ENCODE measurements around the gene UPP1. TPM values are rescaled to one million over a fixed set of nuclear protein-coding genes. Genes with fewer than 3 reads are reported as not detected.

Gene UPP1
- total and polyA plus RNA-seq, 9 donors = 5.4 to 13.5 (median 7.1) TPM

DNA sequence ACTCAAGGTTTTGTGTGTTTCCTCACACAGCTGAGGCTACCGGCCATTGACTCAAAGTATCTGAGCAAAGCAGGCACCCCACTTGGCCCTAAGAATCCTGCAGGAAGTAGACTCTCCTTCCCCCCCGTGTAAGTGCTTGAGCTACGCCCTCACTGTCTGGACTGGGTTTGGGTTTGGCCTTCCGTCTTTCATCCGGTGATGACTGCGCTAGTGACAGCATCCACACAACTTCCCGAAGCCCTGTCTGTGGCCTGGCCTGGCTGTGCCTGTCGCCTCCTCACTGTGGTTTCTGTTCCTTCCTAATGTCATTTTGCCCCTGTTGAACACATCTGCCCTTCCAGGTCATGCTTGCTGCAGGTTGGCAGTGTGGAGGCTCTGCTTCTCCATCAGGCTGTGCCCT, 39.2 kb upstream of the UPP1 start:
- intact Hi-C loops (cut with DNase I) = no loop called here
- H3K27ac ChIP-seq = no peak overlapping the region
- H3K4me3 ChIP-seq = no peak overlapping the region
- TF ChIP-seq POLR2A (IDR thresholded peaks at IDR 0.05) = no peak
- TF ChIP-seq EP300 (IDR thresholded peaks at IDR 0.05) = no peak
- TF ChIP-seq, protein P1, sequence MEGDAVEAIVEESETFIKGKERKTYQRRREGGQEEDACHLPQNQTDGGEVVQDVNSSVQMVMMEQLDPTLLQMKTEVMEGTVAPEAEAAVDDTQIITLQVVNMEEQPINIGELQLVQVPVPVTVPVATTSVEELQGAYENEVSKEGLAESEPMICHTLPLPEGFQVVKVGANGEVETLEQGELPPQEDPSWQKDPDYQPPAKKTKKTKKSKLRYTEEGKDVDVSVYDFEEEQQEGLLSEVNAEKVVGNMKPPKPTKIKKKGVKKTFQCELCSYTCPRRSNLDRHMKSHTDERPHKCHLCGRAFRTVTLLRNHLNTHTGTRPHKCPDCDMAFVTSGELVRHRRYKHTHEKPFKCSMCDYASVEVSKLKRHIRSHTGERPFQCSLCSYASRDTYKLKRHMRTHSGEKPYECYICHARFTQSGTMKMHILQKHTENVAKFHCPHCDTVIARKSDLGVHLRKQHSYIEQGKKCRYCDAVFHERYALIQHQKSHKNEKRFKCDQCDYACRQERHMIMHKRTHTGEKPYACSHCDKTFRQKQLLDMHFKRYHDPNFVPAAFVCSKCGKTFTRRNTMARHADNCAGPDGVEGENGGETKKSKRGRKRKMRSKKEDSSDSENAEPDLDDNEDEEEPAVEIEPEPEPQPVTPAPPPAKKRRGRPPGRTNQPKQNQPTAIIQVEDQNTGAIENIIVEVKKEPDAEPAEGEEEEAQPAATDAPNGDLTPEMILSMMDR (IDR thresholded peaks at IDR 0.05) = no peak
- DNase-seq = no peak
- 80 to 84% (median 83%) methylated on average over 8 of the region's 8 CpGs for WGBS, 3 donors
- H3K9me3 ChIP-seq = no peaks in the 10 kb centered on the region
- H3K36me3 ChIP-seq = no peaks in the 10 kb centered on the region
- H3K27me3 ChIP-seq = no peaks in the 10 kb centered on the region
- H3K4me1 ChIP-seq (ENCODE audit: insufficient read depth) = no peaks in the 10 kb centered on the region

DNA sequence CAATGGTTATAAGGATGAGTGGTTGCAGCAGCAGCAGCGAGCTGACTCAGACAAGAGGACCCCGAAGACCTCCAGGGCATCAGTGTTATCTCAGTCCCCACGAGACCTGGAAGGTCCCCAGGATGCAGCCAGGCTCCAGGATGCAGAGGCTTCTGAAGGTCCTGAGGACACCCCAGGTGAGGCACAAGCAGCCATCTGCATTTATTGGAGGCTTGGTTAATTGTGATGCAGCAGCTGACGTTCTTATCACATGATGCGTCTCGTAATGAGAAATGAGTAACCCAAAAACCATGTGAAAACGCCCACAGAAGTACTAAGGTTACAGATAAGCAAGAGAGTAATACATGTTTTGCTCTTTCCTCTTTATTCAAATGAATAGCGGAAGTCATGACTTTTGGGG, 36.3 kb upstream of the UPP1 start:
- intact Hi-C loops (cut with DNase I) = no loop called here
- Histone ChIP-seq H3K27ac (no peak overlapping the region), H3K9me3 (no peaks in the 10 kb centered on the region), H3K4me1 (ENCODE audit: insufficient read depth) (no peaks in the 10 kb centered on the region), H3K27me3 (no peaks in the 10 kb centered on the region), H3K4me3 (no peak overlapping the region), H3K36me3 (no peaks in the 10 kb centered on the region)
- TF ChIP-seq POLR2A (IDR thresholded peaks at IDR 0.05) = no peak
- TF ChIP-seq, protein P1 (IDR thresholded peaks at IDR 0.05) = no peak
- WGBS, 3 donors = 55 to 62% (median 60%) methylated on average over 8 of the region's 8 CpGs
- DNase-seq = no peak

DNA sequence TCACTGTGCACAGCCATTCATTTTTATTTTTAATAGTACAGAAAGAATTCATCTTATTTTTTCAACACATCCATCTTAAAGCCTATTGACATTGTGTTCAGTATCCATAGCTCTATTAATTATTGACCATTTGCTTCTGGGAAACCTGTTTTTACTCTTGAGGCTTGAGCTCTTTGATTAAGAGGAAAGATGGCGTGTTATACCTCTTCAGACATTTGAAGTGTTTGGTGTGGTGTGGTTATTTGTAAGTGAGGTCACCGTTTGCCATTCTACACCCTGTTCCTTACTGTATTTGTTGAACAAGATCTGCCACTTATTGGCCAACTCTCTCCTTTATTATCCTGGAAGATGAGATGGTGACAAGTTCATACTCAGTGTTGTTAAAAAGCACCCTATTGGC, 35.3 kb upstream of the UPP1 start:
- no peak for DNase-seq
- H3K27me3 ChIP-seq = no peaks in the 10 kb centered on the region
- TF ChIP-seq EP300 (IDR thresholded peaks at IDR 0.05) = no peak
- no peak for TF ChIP-seq POLR2A (IDR thresholded peaks at IDR 0.05)
- TF ChIP-seq, protein P1 (IDR thresholded peaks at IDR 0.05) = no peak
- H3K36me3 ChIP-seq = no peaks in the 10 kb centered on the region
- no peaks in the 10 kb centered on the region for H3K9me3 ChIP-seq
- H3K27ac ChIP-seq = no peak overlapping the region
- 88 to 93% (median 93%) methylated on average over 2 of the region's 2 CpGs for WGBS, 3 donors
- intact Hi-C loops (cut with DNase I) = no loop called here
- H3K4me3 ChIP-seq = no peak overlapping the region
- H3K4me1 ChIP-seq (ENCODE audit: insufficient read depth) = no peaks in the 10 kb centered on the region

DNA sequence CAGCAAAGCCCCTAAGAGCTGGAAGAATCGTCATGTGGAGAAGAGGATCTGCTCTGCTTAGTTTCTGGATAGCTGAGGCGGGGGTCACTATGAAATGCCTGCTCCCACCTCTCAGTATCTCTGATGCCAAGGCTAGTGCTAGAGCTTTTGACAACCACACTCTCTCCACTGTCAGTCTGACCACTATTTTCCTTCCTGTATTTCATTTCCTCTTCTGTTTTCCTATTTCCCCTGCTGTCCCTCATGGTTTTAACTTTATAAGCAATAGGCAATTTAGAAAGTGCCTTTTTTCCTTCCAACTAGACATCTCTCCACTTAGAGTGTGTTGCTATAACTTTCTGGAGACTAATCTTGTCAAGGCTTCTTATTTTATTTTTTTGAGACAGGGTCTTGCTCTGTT, 30.1 kb upstream of the UPP1 start:
- Histone ChIP-seq H3K27me3 (peaks cover 3% of the 10 kb centered on the region), H3K4me1 (ENCODE audit: insufficient read depth) (no peaks in the 10 kb centered on the region), H3K9me3 (no peaks in the 10 kb centered on the region), H3K4me3 (no peak overlapping the region), H3K36me3 (no peaks in the 10 kb centered on the region), H3K27ac (no peak overlapping the region)
- intact Hi-C loops (cut with DNase I) = no loop called here
- WGBS, 3 donors = 87 to 95% (median 92%) methylated on average over 2 of the region's 2 CpGs
- no peak for DNase-seq
- TF ChIP-seq EP300 (IDR thresholded peaks at IDR 0.05) (no peak), POLR2A (IDR thresholded peaks at IDR 0.05) (no peak)
- TF ChIP-seq, protein P1 (IDR thresholded peaks at IDR 0.05) = no peak

DNA sequence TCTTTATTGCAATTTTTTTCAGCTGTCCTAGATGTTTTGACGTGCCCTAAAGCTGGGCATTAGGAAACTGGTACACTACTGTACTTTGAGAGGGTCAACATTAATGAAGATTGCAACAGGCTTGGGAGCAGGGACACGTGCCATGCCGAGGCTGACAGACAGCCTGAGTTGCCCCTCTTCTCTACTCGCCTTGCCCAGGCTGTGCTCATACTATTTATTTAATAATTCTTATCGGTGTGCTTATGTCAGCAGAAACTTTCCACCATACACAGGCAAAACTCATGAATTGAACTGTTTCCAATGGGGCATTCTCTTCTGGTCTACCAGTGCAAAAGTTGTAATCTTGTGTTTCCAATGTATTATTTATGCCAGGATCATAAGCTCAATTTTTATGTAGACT, 29.4 kb upstream of the UPP1 start:
- Histone ChIP-seq H3K9me3 (no peaks in the 10 kb centered on the region), H3K4me3 (no peak overlapping the region), H3K27me3 (peaks cover 3% of the 10 kb centered on the region), H3K4me1 (ENCODE audit: insufficient read depth) (no peaks in the 10 kb centered on the region), H3K36me3 (no peaks in the 10 kb centered on the region), H3K27ac (no peak overlapping the region)
- WGBS, 3 donors = 82 to 91% (median 83%) methylated on average over 5 of the region's 5 CpGs
- TF ChIP-seq, protein P1 (IDR thresholded peaks at IDR 0.05) = no peak
- no peak for TF ChIP-seq POLR2A (IDR thresholded peaks at IDR 0.05)
- TF ChIP-seq EP300 (IDR thresholded peaks at IDR 0.05) = no peak
- no peak for DNase-seq
- intact Hi-C loops (cut with DNase I) = no loop called here

Measured in ovary (tissue), 9 donors.